DMS153 treated with DMSO at 0.1 percent for 48 hours (cell line): ENCODE data around the gene TTF1.
"Not testable (repeated sequence)": the region's sequence is repeated elsewhere in the genome, so short reads cannot be mapped to it uniquely, and the experiment has no call there.

Experiments used
- DNase-seq: peaks from one replicate; lab custom pipeline; 2025; ENCODE audit not compliant: unreplicated experiment; lab: John Stamatoyannopoulos, UW

Gene TTF1

GRCh38 chr9:132414731-132415130 lies 8.1 kb upstream of the TTF1 start:
- DNase-seq, result no peak

- no peak for DNase-seq
These were observed 7.3 kb upstream of the TTF1 start for GRCh38 chr9:132413926-132414325.

DNA sequence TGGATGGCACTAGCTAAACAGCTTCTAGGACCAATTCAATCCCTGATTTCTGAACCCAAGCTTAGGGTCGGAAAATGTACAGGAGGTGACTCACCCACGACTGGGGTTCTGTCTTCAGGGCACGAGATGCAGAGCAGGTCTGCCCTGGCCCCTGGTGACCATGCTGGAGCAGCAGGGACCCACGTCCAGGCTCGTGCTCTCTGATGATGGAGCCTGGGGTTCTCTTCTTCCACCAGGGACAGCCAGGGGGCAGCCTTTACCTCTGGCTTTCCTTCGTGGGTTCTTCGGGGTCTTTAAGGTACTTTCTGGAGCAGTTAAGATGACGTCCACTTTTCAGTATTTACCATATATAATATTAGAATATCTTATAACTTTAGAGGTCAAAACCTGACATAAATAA lies 5.4 kb upstream of the TTF1 start:
- no peak for DNase-seq

- peak; percentile 68 for DNase-seq
These were observed 4.5 kb upstream of the TTF1 start for GRCh38 chr9:132411091-132411508.

DNA sequence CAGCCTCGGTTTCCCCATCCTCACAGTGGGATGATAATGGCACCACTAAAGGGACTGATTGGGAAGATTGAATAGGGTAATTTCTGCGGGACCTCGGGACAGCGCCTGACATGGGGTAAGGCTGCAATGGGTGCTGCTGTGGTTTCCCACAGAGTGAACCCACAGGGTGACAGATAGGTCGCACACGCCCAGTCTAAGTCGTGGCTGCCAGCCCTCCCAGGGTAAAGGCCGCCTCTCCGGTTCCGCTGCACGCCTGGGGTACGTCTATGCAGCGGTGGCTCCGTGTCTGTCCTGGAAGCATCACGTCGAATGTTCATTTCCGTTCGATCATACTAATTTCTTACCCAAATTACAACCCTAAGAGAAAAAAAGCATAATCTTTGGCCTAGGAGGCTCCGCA lies 4.0 kb upstream of the TTF1 start:
- no peak for DNase-seq

GRCh38 chr9:132409828-132410528 lies 3.3 kb upstream of the TTF1 start, which contains the start of gene CFAP77:
Gene CFAP77, plus strand, starts transcription at chr9:132410211. Its CDS starts 61 bp downstream, at chr9:132410272.
- no peak for DNase-seq

DNA sequence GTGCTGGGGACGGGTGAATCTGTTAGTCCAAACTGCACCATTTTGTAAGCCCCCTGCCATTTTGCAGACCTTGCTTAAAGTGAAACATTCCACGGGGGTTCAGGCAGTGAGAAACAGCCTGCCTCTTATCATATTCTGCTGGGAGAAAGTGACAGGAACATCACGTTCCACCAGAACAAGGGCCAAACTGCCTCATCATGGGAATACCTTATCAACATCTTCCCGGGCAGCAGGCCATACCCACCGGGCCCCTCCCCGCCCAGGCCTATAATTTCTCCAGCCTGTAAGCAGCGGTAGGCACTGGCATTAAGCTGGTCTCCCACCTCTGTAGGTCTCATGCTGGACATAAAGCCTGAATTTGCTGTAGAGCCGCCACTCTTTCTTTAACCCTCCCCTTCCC lies 1.9 kb upstream of the TTF1 start:
- no peak for DNase-seq

- DNase-seq, result no peak
These were observed 556 bp upstream of the TTF1 start for GRCh38 chr9:132407196-132407595.

DNA sequence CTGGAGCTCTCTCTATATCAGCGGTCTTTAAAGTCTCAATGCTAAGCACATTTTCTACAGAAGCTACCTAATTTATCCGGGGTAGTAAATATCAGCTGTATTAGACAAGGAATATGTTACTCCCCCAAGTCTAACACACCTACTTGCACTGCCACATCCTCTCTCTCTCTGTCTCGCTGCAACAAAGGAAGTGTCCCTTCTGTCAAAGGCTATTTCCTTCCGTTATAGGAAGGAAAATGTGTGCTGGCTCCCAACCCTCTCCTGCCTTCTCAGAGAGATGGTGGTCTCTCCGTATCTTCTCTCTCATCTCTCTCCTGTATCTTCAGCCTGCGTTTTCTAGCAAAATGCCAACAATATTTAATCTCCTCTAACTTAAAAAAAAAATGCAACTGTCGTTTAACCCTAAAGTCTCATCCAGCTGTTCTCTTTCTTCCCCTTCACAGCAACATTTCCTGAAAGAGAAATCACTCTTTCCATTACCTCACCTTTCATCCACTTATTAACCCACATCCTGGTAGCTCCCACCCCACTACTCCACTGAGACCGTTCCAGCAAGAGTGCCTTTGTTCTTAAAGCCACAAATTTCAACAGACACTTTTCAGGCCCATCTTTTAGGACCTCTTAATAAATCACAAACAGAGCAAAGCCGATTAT lies 2.3 kb downstream of the TTF1 start:
- DNase-seq, result no peak

GRCh38 chr9:132401824-132402223 lies 4.8 kb downstream of the TTF1 start:
- no peak for DNase-seq

- DNase-seq, result no peak
These were observed 11.1 kb downstream of the TTF1 start for GRCh38 chr9:132395560-132395959.

DNA sequence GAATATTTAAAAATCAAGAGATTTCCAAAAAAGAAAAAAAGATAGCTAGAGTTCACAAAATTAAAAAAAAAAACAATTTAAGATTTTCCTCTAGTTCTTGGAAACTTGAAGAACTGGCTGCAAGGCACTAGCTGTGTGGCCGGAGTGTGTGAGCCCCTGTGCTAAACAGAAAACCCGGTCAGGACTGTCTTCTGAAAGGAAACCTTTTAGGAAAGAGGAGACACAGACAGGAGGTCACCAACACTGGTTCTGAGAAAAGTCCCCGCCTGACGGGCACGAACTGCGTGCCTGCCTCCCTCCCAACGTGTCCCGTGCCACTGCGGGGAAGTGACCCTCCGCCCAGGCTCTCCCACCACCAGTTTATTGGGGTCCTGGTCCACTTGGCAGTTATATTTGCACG lies 15.2 kb downstream of the TTF1 start:
- DNase-seq, result no peak

- no peak for DNase-seq
These were observed 15.7 kb downstream of the TTF1 start for GRCh38 chr9:132390966-132391365.

DNA sequence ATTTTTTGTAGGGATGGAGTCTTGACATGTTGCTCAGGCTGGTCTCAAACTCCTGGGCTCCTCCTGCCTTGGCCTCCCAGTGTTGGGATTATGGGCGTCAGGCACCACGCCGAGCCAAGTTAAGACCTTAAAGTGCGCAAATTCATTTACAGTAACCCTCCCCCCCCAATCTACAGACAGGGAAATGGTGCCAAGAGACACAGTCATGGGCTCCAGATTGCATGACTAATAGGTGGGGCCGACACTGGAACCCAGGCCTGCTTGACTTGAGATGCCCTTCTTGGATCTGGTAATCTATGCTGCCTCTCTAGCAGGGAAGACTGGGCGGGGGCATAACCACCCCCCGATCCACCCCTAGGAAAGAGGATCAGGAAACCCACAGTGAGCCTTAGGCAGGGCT lies 19.5 kb downstream of the TTF1 start:
- DNase-seq, result no peak

- no peak for DNase-seq
These were observed 22.3 kb downstream of the TTF1 start for GRCh38 chr9:132384376-132384775.

DNA sequence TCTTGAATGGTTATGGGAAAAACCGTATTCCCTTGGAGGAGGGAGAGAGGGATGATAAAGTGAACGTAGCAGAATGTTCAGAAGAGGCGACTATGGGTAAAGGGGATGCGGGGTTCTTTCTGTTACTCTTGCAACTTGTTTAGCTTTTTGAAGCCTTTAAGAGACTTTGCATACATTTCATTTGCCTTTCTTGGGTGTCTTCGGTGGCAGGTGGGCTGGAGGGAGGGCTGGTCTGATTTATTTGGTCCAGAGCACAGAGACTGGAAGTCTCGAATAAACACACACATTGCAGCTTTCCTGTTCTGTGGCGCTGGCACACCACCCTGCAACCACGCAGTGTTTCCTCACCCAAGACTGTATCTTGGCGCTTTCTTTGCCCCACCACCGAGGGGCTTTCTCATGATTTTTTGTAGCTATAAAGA lies 23.2 kb downstream of the TTF1 start:
- no peak for DNase-seq

DNA sequence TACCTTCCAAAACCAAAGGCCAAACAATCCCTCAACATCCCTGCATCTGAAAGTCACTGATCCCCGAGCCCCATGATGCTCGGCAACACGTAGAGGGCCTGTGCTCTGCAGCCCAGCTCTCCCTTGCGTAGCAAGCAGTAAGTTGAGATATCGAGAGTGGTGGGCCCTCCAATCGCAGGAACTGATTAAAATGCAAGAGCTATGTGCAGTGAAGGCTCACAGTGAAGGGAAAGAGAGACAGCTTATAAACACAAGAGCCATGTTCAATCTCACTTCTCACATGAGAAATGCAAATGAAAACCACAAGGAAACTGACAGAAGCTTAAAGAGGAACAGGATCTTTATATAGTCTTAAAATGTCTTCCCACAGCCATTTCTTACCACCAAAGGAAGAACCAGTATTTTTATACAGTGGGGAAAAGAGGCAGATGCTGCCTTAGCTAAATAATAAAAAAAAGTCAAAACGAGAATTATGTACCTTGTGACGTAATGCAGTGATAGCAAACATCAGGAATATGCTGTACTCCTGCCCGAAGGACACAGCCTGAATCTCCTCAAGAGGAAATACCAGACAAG lies 24.6 kb downstream of the TTF1 start:
- no peak for DNase-seq

GRCh38 chr9:132378416-132378815 lies 28.2 kb downstream of the TTF1 start:
- not testable (repeated sequence) for DNase-seq

GRCh38 chr9:132377769-132378168 lies 28.9 kb downstream of the TTF1 start:
- not testable (repeated sequence) for DNase-seq

DNA sequence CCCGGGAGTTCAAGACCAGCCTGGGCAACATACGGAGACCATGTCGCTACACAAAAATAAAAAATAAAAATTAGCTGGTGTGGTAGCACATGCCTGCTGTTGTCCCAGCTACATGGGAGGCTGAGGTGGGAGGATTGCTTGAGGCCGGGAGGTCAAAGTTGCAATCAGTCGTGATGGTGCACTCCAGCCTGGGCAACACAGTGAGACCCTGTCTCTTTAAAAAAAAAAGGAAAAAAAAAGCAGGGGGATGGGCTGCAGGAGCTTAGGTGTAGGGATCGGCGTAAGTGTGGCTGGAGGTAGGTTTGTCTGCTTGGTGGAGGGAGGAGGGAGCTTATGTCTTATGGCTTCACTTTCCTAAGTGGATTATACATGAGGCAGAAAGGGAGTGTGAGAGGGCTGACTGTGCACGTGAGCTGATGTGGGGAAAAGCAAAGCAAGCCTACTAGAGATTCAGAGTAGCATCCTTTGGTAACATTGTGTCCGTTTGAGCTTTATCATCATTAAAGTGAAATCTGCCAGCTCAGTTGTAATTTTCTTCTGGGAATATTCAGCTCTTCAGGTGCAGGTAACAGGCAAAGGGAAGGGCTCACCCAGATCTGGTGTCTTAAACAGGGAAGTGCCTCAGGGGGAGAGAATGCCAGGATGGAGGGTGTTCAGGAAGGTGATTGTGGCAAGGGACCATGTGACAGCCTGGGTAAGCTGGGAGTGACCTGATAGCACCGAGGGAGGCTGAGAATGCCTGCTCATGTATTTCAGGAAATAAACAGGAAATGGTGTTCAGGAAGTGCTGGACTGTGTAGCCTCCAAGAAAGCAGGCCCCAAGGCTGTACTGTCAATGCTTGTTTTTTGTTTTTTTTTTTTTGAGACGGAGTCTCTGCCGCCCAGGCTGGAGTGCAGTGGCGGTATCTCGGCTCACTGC lies 34.2 kb downstream of the TTF1 start:
- DNase-seq, result no peak

DNA sequence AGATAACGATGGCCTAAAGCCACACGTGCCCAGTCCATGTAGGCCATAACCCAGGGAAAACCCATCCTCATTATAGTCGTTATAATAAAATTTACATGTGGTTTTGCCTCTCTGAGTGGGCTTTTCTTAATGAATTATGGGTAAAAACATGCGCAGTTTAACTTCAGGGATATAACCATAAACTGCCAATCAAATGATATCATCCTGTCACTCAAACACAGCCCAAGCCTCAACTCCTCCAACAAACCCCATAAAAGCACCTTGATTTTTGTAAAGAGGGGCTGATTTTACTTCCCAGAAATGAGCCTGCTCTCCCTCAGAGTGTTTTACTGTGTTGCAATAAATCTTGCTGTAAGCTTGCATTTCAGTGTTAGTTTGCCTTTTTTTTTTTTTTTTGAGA lies 36.0 kb downstream of the TTF1 start:
- no peak for DNase-seq
